RWPE2 (cell line): Measurements from ENCODE around the gene KLHL4.
"Not testable (repeated sequence)": the region's sequence is repeated elsewhere in the genome, so short reads cannot be mapped to it uniquely, and the experiment has no call there.

ENCODE experiments used
- ATAC-seq: fragments of 200-7000 bp; cut with Tn5 transposase; 3 replicates; pipeline ENCODE4 v1.9.1; 2021; ENCODE audit warnings: low read depth
- DNase-seq: peaks from one replicate; pipeline ENCODE4 v3.0.0-alpha.2; 2020; ENCODE audit warnings: low spot score
- H3K27ac ChIP-seq: fragments of 450-650 bp; 2 replicates; pipeline ENCODE4 v1.5.1; 2017; ENCODE audit warnings: mild to moderate bottlenecking; ENCODE audit not compliant: poor library complexity, severe bottlenecking
- H3K27me3 ChIP-seq: fragments of 250-450 bp; sonication (Bioruptor Pico); 2 replicates; pipeline ENCODE4 v1.5.1; 2021; ENCODE audit warnings: mild to moderate bottlenecking, moderate library complexity; ENCODE audit not compliant: insufficient read depth, poor library complexity, severe bottlenecking
- H3K36me3 ChIP-seq: fragments of 250-450 bp; sonication (Bioruptor Pico); 2 replicates; pipeline ENCODE4 v1.5.1; 2020; ENCODE audit warnings: low read depth, mild to moderate bottlenecking, moderate library complexity
- H3K4me1 ChIP-seq: fragments of 250-450 bp; sonication (Bioruptor Pico); 2 replicates; pipeline ENCODE4 v1.5.1; 2021; ENCODE audit warnings: mild to moderate bottlenecking, moderate library complexity; ENCODE audit not compliant: insufficient read depth, poor library complexity, severe bottlenecking
- H3K4me3 ChIP-seq: fragments of 250-450 bp; sonication (Bioruptor Pico); 2 replicates; pipeline ENCODE4 v1.5.1; 2021; ENCODE audit warnings: mild to moderate bottlenecking, moderate library complexity; ENCODE audit not compliant: severe bottlenecking
- H3K9me3 ChIP-seq: fragments of 250-450 bp; sonication (Bioruptor Pico); 2 replicates; pipeline ENCODE4 v1.5.1; 2021; ENCODE audit warnings: mild to moderate bottlenecking, moderate library complexity; ENCODE audit not compliant: severe bottlenecking
- TF ChIP-seq, protein P1 (sequence below): fragments of 450-650 bp; IDR thresholded peaks from one replicate; pipeline ENCODE4 v1.5.1; 2017; ENCODE audit warnings: mild to moderate bottlenecking, moderate library complexity; ENCODE audit not compliant: poor library complexity, severe bottlenecking

KLHL4 gene

DNA sequence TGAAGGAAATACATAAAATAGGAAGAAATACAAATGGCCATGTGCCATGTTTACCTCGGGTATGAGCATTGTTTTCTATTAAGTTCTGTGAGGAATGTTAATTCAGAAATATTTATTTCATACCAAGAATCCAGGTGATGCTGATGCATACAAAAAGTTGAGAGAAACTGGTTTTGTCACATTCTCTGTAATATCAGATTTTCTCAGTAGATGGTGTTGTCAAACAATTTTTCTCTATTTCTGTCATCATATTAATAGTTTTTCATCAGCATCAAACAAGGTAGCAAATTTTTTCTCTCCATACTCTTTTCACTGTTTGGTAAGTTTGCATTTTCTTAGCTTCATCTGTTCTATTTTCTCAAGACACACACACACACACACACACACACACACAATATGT lies 179.8 kb downstream of the KLHL4 start:
- H3K27me3 ChIP-seq: no peaks in the 10 kb centered on the region
- no peaks in the 10 kb centered on the region for H3K9me3 ChIP-seq
- H3K36me3 ChIP-seq: no peaks in the 10 kb centered on the region
- no peak for ATAC-seq
- DNase-seq: no peak
- no peak overlapping the region for H3K27ac ChIP-seq
- TF ChIP-seq, protein P1, sequence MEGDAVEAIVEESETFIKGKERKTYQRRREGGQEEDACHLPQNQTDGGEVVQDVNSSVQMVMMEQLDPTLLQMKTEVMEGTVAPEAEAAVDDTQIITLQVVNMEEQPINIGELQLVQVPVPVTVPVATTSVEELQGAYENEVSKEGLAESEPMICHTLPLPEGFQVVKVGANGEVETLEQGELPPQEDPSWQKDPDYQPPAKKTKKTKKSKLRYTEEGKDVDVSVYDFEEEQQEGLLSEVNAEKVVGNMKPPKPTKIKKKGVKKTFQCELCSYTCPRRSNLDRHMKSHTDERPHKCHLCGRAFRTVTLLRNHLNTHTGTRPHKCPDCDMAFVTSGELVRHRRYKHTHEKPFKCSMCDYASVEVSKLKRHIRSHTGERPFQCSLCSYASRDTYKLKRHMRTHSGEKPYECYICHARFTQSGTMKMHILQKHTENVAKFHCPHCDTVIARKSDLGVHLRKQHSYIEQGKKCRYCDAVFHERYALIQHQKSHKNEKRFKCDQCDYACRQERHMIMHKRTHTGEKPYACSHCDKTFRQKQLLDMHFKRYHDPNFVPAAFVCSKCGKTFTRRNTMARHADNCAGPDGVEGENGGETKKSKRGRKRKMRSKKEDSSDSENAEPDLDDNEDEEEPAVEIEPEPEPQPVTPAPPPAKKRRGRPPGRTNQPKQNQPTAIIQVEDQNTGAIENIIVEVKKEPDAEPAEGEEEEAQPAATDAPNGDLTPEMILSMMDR: no peak
- no peak overlapping the region for H3K4me3 ChIP-seq
- no peaks in the 10 kb centered on the region for H3K4me1 ChIP-seq

DNA sequence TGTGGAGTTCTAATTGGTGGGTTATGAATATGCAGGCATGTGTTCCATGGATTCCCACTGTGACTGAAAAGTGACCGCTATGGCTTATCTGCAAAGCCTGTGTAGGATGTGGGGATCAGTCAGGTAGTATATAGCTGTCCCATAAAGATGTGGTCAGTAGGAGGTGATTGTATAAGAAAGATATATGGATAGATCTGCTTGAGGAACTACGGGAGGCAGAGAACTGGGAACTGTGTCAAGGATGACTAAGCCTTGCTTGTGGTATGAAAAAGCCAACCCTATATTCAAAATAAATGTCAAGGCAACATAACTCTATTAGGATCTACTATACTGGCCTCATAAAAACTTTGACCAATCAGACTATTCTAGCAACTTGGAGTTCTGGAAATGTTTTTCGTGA lies 185.2 kb downstream of the KLHL4 start:
- Histone ChIP-seq H3K4me1 (no peaks in the 10 kb centered on the region), H3K4me3 (no peak overlapping the region), H3K9me3 (no peaks in the 10 kb centered on the region), H3K36me3 (no peaks in the 10 kb centered on the region), H3K27me3 (no peaks in the 10 kb centered on the region), H3K27ac (no peak overlapping the region)
- no peak for ATAC-seq
- no peak for DNase-seq
- TF ChIP-seq, protein P1: no peak

DNA sequence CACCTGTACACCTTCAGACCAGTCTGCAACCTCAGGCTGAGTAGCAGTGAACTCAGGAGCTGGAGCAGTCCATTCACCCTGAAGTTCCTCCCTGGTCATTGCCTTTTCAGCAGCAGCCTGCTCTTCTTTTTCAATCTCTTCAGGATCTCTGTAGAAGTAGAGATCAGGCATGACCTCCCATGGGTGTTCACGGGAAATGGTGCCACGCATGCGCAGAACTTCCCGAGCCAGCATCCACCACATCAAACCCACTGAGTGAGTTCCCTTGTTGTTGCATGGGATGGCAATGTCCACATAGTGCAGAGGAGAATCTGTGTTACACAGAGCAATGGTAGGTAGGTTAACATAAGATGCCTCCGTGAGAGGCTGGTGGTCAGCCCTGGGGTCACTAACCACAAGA lies 185.9 kb downstream of the KLHL4 start:
- H3K4me1 ChIP-seq, ATAC-seq, H3K36me3 ChIP-seq, H3K27ac ChIP-seq, DNase-seq, H3K27me3 ChIP-seq, H3K9me3 ChIP-seq, H3K4me3 ChIP-seq: not testable (repeated sequence)

DNA sequence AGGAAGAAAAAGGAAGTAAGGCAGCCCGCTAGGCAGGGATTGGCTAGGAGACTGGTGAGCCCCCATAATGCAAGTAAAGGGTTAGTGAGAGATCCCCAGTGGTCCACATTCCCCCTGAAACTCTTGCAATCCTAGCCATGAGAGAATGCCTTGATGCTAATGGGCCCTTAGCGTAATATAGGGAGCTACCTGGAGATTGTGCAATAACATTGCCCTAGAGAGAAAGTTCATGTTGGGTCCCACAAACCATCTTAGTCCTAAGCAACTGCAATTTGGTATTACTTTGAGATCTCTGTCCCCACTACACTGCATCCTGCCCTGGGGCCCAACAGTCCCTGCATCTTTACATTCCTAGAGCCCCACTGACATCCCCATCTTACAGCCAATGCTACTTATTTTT lies 188.5 kb downstream of the KLHL4 start:
- Histone ChIP-seq H3K4me1 (no peaks in the 10 kb centered on the region), H3K4me3 (no peak overlapping the region), H3K36me3 (no peaks in the 10 kb centered on the region), H3K27me3 (no peaks in the 10 kb centered on the region), H3K9me3 (no peaks in the 10 kb centered on the region), H3K27ac (no peak overlapping the region)
- no peak for ATAC-seq
- TF ChIP-seq, protein P1: no peak
- no peak for DNase-seq

DNA sequence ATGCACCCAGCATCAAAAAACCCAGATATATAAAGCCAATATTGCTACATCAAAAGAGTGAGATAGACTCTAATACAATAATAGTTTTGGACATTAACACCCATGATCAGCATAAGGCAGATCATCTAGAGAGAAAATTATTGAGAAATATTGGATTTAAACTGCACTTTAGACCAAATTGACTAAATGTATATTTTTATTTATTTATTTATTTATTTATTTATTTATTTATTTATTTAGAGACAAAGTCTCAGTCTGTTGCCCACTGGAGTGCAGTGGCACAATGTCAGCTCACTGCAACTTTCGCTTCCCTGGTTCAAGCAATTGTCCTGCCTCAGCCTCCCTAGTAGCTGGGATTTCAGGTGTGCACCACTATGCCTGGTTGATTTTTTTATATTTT lies 193.0 kb downstream of the KLHL4 start:
- no peaks in the 10 kb centered on the region for H3K9me3 ChIP-seq
- DNase-seq (no peak), ATAC-seq (no peak)
- no peaks in the 10 kb centered on the region for H3K4me1 ChIP-seq
- H3K4me3 ChIP-seq: no peak overlapping the region
- H3K27me3 ChIP-seq: no peaks in the 10 kb centered on the region
- H3K27ac ChIP-seq: no peak overlapping the region
- TF ChIP-seq, protein P1: no peak
- no peaks in the 10 kb centered on the region for H3K36me3 ChIP-seq
